NCI-H1105 (cell line): Measurements from ENCODE around the gene PRR35.

Experiments used
- DNase-seq: peaks from one replicate; lab custom pipeline; 2025; lab: John Stamatoyannopoulos, UW

Gene PRR35

DNA sequence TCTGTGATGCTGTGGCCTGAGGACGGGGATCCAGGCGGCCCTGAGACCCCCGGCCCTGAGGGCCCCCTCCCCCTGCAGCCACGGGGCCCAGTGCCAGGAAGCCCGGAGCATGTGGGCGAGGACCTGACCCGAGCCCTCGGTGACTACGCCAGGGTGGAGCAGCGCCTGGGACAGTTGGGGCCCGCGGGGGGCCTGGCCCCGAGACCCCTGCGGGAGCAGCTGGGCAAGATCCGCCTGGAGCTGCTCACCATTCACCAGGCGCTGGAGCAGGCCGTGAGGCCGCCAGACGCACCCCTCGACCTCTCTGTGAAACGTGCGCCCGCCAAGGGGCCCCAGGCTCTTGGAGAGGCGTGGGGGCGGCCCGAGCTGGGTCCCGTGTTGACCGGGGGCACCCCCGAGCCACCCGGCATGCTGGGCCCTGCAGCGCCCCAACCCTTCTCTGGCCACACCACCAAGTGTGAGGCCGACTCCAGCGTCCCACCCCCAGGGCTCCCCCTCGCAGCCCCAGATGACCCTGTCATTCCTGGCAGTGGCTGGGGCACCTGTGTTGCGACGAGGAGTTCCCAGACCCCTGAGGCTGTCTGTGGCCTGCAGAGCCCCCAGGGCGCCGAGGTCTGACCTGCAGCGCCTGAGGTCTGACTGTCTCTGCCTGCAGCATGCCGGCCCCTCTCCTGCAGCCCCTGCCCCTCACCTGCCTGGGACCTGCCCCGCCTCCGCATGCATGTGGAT is 4.7 kb downstream of the PRR35 start:
- DNase-seq = no peak

DNA sequence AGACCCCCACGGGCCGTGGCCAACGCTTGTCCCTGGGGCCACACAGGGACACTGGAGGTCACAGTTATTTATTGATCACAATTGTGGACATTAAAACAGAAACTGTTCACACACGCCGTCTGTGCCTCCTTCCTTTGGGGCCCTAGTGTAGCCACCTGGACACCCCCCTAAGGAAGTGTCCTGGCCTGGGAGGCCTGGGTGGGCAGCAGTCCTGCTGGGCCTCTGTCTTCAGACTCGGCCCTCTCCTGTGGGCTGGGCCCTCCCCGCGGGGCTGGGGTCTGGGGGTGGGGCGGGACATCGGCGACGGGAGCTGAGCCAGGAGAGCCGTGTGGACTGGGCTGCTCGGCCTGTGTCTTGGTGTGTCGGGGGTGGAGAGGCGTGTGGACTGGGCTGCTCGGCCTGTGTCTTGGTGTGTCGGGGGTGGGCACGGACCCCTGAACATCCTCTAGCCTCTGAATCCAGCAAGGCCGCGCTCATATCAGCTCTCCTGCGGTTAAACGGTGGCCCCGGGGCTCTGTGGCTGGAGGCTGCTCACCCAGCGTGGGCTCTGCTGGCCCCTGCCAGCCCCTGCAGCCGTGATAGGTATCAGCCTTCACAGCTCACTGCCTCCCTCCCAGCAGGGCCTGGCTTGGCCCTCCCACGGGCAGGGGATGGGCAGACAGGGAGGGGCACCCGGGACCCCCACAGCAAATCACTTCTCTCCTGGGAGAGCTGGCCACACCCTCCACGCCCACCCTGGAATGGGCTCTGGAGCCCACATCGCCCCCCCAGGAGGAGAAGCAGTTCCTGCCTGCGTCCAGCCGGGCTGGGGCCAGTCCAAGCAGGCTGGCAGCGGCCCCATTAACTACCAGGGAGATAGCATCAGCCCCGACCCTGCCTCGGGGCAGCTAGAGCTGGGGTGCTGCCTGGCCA is 5.5 kb downstream of the PRR35 start:
- DNase-seq = no peak

DNA sequence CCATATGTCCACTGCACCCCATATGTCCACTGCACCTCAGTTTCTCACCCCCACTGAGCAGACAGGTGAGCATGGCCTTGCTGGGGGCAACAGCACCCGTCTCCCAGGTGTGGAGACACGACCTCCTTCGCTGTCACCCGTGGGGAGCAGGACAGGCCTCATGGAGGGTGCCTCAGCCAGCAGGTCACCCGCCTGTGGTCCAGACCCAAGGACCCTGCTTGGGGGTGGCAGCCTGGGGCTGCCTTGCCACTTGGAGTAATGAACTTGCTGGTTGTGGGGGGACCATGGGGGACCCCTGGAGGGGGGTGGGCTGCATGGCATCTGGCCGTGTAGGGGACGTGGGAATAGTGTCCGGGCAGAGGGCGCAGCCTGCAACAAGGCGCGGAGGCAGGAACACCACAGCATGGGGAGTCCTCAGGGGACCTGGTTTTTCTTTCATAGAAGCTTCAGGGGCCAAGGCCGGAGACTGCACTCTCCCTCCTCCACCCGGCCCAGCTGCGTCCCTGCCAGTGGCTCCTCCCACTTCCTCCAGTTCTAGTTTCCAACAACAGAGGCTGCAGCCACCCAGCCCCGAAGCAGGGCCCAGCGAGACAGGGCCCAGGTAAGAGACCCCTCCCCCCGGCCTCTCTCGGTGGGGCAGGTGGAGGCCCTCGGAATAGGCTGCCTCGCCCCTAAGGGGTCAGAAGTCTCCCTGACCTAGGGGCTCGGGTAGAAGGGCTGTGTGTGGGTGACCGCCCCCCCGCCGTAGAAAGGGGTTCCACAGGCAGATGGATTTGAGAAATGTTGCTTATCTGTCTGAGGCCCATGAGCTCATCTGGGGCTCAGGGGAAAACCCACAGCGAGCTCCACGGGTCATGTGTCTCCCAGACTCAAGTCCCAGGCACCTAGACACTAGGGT is 6.5 kb downstream of the PRR35 start, which contains the start of gene NHLRC4:
Gene NHLRC4, plus strand, starts transcription at position 531 of the 898 bp plus-strand sequence. CDS start 1,043 bp downstream, outside the sequence.
- DNase-seq = no peak

DNA sequence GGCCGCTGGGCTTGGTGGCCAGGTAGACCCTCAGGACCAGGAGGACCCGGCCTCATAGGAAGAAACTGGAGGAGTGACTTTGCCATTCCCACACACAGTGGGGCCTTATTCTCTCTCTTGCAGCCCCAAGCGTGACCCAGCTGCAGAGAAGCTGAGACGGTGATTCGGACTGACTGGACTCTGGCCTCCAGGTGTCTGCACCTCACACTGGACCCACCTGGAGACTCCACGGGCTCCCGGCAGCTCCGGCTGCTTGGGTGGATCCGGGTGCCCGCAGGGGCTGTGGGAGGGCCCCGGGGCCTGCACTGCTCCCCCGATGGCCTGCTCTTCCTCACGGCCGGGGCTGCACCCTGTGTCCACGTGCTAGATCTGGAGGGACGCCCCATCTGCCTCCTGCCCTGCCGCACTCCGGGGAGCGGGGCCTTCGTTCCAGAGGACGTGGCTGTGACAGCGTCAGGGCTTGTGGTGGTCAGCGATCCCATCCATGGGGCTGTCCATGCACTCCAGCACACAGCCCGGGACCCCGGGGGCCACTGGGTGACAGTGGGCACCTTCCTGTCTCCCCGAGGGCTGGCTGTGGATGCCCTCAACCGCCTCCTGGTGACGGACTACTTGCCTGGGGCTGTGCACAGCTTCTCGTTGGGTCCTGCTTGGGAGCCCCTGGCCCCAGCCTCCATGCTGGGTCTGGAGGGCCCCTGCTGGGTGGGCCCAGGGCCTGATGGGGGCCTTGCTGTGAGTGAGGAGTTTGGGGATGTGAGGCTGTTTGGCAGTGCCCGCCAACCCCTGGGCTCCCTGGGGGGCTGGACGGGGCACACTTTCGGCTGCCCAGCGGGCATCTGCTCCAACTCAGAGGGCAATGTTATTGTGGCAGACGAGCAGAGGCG is 7.4 kb downstream of the PRR35 start:
- no peak for DNase-seq

DNA sequence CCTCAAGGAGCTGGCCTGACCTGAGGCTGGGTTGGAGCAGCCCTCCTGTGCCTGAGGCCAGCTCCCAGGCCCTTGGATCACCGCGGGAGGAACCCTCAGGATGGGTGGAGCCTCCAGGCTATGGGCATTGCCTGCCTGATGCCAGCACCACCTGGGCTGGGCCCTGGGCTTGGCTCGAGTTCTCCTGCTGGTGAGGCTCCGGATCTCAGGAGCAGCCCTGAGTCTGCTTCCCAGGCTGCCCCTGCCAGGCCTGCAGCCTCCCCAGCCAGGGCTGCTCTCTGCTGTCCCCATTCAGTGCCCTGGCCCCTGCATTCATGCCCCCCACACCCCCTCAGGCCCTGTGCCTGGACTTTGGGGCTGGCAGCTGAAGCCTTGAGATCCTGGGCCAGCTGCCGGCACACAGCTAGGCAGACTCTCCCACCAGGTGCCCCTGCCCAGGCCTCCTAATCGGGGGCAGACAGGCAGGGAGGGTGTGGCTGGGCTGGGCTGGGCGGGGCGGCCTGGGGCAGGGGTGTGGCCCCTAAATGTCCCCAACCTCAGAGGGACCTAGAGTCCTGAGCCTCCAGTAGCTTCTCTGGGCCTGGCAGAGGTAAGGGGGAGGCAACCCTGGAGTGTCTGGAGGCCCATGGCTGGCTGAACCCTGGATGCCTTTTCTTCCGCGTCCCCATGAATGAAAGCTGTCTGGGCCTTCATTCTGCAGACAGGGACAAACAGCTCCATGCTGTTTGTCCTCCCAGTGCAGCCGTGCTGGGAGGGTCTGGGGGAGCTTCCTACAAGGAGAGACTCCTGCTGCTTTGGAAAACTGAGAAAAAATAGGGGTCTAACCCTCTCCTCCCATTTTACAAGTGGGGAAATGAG is 8.4 kb downstream of the PRR35 start:
- DNase-seq = no peak

DNA sequence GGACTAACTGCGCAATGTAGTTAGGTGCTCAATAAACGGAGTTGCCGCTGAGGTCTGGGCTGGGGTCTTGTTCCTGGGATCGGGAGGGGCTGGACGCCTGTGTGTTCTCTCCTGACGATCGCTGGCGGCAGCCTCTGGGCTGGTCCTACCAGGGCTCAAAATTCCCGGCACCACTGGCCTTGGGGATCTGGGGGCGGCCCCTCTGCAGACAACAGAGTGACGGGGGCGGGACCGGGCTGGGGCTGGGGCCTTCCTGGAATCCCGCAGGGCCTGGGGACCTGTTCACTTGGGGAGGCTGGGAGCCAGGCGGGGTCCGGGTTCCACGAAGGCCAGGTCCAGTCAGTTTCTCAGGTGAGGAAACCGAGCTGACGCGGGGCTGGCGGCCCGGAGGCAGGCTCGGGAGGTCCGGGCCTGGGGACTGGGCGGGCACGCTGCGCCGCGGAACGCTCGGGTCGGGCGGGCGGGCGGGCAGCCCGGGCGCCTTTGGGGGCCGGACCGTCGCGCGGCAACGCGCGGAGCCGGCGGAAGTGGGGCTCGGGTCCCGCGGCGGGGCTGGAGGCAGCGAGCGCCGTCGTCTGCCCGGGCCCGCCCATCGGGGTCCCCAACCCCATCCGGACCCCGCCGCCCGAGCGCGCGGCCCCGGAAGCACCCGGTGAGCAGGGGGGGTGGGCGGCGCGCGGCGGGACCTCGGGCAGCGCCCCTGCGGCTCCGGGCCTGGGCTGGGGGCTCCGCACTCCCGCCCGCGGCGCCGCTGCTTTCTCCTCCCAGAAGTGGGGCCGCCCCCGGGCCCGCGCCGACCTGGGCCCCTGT is 9.5 kb downstream of the PRR35 start, which contains the start of gene PIGQ:
Gene PIGQ, plus strand, starts transcription at position 524 of the 810 bp plus-strand sequence. CDS start 4,107 bp downstream, outside the sequence.
- no peak for DNase-seq

DNA sequence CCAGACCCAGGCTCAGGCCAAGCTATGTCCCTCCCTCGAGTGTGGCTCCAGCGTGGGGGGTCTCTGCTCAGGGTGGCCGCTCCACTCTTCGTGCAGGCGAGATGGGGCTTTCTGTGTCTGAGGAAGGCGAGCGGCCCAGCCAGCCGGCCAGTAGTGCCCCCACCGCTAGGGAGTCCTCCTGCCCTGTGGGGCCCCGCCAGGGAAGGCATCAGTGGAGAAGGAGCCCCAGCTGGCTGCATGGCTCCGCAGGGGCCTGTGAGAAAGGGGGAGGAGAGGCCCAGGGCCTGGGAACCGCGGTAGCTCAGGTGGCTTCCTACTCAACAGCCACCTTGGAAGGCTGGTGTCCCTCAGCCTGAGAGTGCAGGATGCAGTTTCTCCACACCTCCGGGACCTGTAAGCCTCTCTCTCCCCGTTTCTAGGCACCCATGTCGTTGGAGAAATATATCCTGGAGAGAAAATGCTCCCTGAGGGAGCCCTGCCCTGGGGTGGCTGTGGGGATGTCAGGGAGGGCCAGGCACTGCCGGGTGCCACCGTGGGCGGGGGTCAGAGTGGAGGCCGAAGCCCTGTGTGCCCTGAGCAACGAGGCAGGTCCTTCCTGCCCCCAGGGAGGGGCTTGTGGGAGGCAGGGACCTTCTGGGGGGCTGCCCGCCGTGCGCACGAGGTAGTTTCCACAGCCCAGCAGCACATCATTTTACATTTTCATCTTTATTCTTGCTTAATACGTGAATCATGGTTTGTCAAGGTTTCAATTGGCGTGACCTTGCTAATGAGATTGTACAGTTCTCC is 12.9 kb downstream of the PRR35 start:
- DNase-seq = no peak

DNA sequence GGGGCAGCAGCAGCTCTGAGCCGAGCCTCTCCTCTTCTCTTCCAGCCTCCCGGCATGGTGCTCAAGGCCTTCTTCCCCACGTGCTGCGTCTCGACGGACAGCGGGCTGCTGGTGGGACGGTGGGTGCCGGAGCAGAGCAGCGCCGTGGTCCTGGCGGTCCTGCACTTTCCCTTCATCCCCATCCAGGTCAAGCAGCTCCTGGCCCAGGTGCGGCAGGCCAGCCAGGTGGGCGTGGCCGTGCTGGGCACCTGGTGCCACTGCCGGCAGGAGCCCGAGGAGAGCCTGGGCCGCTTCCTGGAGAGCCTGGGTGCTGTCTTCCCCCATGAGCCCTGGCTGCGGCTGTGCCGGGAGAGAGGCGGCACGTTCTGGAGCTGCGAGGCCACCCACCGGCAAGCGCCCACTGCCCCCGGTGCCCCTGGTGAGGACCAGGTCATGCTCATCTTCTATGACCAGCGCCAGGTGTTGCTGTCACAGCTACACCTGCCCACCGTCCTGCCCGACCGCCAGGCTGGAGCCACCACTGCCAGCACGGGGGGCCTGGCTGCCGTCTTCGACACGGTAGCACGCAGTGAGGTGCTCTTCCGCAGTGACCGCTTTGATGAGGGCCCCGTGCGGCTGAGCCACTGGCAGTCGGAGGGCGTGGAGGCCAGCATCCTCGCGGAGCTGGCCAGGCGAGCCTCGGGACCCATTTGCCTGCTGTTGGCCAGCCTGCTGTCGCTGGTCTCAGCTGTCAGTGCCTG is 14.0 kb downstream of the PRR35 start:
- no peak for DNase-seq

DNA sequence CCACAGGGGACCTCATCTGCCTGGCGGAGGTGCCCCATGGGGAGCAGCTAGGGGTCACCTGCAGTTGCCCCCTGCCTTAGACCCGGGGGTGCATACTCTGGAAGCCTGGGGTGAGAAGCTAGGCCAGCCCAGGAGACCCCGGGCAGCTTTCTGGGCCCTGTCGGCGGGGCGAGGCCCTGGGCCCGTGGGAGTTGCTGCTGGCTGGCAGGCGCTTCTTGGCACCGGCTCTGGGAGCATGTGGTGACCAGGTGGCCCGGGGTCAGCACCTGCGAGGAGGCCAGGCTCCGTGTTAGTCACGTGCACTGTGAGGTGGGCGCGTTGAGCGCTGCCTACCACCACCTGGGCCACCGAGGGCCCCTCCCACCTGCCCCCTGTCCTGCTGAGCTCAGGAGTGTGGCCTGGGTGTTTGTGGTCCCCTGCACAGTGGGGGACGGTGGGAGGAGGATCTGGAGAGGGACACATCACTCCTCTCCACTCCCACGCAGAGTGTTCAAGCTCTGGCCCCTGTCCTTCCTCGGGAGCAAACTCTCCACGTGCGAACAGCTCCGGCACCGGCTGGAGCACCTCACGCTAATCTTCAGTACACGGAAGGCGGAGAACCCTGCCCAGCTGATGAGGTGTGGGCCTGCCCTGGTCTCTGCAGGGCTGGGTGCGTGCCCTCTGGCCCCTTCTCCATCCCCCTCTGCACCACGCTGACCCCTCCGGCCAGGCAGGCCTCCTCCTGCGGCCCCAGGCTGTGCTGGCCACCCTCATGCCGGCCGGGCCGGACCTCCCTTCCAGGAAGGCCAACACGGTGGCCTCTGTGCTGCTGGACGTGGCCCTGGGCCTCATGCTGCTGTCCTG is 15.4 kb downstream of the PRR35 start:
- no peak for DNase-seq

DNA sequence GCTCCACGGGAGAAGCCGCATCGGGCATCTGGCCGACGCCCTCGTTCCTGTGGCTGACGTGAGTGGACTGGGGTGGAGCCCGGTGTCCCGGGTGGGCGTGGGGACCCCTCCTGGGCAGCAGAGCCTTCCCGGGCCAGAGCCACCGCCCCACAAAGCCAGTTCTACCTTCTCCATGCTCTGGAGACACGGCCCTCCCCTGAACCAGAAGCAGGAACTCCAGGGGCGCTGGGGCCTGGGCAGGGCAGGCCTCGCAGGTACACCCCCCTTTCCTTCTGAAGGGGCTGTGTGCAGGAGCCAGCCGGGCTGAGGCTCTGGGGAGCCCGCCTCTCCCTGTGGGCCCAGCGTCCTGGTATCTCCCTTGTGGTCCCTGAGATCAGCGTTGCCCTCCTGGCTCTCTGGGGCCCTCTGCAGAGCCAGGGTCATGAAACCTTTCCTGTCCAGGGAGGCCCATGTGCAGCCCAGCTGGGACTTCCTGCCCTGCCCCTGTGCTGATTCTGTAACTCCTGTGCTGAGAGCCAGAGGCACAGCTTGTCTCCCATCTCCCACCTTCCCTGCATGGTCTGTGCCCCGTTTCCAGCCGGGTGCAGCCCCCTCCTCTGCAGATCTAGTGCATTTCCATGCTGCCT is 16.1 kb downstream of the PRR35 start:
- no peak for DNase-seq

DNA sequence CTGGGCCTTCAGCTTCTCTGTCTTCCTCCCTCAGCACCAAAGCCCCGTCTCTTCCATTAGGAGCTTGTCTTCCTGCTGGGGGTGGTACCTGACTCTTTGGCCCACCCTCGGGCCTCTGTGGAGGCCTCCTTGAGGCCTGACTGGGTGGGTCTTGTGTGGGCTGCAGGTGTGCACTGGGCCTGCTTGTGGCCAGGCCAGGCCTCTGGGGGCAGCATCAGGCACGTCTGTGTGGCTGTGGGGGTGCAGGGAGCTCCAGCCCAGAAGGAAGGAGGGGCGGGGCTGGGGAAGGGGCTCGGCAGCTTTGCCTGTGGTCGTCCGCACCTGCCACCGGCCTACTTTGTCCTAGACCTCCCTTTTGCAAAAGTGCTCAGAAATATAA is 16.6 kb downstream of the PRR35 start:
- no peak for DNase-seq

DNA sequence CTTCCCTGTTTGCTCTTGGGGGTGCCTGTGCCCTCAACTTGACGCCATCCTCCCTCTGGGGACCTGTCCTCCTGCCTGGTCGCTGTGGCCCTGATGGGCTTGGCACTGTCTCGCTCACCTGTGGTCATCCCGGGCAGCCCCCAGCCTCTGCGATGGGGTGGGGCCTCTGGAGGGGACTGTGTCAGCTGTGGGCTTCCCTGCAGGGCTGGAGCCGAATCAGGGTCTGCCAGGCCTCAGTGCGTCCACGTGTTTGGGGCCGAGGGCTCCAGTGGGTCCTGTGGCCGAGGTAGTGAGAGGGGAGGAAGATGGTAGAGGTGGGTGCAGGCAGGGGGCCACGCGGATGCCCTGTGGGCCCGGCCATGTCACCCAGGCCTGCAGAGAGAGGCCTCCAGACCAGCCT is 17.6 kb downstream of the PRR35 start:
- no peak for DNase-seq

DNA sequence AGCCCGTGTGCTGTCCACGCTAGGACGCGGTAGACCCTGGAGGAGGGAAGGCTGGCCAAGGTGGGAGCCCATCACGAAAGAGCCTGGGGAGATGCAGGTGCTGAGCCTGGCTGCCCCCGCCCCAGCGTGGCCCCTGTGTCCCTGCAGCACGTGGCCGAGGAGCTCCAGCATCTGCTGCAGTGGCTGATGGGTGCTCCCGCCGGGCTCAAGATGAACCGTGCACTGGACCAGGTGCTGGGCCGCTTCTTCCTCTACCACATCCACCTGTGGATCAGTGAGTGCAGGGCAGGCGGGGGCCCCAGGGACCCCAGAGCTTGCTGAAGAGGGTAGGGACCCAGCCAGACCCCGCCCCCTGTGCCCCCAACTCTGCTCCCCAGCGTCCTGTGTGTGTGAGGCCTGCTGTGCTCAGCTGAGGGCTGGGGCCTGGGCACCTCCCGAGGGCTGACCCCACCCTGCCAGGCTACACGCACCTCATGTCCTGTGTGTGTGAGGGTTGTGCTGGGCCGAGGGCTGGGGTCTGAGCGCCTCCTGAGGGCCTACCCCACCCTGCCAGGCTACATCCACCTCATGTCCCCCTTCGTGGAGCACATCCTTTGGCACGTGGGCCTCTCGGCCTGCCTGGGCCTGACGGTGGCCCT is 18.2 kb downstream of the PRR35 start:
- DNase-seq = no peak

DNA sequence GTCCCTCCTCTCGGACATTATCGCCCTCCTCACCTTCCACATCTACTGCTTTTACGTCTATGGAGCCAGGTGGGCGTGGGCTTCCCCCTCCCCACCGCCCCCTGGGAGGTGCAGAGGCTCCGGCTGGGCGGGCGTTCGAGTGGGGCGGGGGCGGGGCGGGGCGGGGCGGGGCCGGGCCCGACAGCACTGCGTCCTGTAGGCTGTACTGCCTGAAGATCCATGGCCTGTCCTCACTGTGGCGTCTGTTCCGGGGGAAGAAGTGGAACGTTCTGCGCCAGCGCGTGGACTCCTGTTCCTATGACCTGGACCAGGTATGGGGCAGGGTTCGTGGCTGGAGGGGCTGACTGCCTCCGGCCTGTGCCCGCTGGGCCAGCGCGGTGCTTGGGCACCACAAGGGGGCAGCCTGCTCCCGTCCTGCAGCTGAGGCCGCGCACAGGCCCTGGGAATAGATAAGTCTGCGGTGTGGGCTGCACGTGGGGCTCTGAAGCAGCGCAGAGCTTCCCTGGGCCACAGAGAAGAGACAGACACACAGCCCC is 18.7 kb downstream of the PRR35 start:
- DNase-seq = no peak

DNA sequence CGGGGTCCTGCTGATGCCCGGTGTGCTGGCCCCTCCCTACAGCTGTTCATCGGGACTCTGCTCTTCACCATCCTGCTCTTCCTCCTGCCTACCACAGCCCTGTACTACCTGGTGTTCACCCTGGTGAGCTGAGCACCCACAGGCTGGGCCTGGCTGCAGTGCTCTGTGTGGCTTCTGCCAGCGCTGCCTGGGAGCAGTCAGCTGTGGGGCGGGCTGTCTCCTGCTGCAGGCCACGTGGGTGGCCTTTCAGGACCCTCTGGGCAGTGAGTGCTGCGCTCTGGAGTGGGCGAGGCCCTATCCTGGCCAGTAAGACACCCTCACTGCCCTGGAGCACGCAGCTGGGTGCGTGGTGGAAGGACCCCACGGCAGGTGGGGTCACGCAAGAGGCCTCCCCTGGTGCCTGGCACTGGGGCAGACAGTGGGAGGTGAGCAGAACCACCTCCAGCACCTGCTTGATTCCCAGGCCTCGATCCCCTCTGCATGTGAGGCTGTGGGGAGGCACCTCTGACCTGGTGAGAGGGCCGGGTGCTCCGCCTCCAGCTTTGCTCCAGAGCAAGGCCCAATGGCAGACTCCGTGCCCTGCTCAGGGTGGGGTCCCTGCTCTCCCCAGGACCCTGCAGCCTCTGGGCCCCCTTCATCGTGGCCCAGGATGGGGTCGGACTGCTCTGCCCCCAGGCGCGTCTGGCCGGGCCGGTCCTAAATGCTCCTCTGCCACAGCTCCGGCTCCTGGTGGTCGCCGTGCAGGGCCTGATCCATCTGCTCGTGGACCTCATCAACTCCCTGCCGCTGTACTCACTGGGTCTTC is 20.1 kb downstream of the PRR35 start:
- no peak for DNase-seq
